Right renal pelvis (tissue), 4 donors: Measurements from ENCODE around the gene UBR1. TPM values are rescaled to one million over a fixed set of nuclear protein-coding genes. Genes with fewer than 3 reads are reported as not detected.

Experiments
- DNase-seq, 4 donors: peaks; one replicate each; pipeline ENCODE4 v3.0.0-alpha.2; 2013; ENCODE audit warnings: low read depth in 4 of 4, low spot score in 3 of 4, missing footprints in 1 of 4
- polyA plus RNA-seq, 4 donors: library from polyadenylated mRNA; unstranded; fragments of 120-200 nt; gene quantifications; one replicate each; pipeline ENCODE4 v1.2.1, GENCODE V29; 2013; ENCODE audit not compliant: insufficient read length in 4 of 4

The UBR1 gene
- polyA plus RNA-seq, 4 donors, result 20.8 to 25.8 (median 23.9) TPM

GRCh38 chr15:43111354-43111753, 5.5 kb upstream of the UBR1 start:
- no peak for DNase-seq

DNA sequence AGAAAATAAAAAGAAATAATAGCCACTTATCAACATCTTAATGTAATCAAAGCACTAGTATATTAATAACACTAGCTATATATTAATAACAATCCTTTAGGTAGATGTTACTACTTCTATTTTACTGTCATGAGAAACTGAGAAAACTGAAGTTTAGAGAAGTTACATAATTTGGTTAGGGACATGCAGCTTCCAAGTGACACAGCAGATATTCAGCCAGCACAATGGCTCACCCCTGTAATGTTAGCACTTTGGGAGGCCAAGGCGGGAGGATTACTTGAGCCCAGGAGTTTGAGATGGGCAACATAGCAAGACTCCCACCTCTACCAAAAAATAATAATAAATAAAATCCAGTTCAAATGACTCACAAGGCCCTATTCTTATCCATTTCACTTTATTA, 1.9 kb upstream of the UBR1 start:
- DNase-seq, result no peak

DNA sequence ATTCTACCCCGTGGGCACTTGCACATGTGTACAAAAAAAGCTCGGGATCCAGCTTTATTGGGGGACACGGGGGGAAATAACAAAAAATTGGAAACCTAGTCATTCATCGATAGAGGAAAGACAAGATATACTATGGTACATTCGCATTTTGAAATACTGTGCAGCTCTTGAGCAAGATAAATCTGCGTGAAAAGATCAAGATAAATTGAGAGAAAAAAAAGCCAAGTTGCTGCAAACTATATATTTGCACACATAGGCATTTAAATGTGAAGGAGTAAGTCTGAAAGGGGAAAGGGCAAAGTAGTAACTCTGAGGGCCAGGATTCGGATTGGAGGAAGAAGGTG, 620 bp upstream of the UBR1 start:
- DNase-seq, result no peak

- no peak for DNase-seq
Measured at GRCh38 chr15:43105077-43105736, 631 bp downstream of the UBR1 start.

GRCh38 chr15:43104426-43104825, 1.4 kb downstream of the UBR1 start:
- no peak for DNase-seq

- DNase-seq, result no peak
Measured at GRCh38 chr15:43103907-43104306, 1.9 kb downstream of the UBR1 start.

DNA sequence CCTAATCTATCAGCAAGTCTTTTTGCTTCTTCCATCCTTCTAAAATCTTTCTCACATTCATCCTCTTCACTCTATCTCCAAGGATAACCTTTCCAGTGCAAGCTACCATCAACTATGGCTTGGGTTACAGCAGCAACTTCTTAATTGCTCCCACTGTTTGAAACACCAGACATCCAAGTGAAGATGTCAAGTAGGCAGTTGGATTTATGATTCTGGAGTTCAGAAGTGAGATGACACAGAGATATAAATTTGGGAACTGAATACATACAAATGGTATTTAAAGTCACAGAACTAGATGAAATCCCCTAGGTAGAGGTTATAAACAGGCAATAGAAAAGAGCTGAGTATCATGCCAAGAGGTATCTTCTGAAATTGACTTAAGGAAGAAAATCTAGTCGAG, 3.7 kb downstream of the UBR1 start:
- DNase-seq, result no peak

DNA sequence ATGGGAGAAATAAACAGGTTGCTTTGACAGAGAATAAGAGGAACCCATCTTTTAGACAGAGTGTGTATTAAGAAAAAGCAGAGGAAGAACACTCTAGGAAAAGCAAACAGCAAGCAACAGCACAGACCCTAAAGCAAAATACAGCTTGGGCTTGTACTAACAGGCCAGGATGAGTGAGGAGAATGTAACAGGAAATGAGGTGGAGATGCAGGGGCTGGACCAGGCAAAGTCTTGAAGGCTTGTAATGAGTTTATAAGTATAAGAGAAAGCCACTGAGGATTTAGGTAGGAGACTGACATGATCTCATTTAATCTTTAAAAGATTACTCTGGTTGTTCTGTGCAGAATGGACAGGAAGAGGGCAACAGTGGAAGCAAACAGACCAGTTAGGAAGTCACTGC, 4.9 kb downstream of the UBR1 start:
- DNase-seq, result no peak

- DNase-seq, result no peak
Measured at GRCh38 chr15:43099105-43099845, 6.6 kb downstream of the UBR1 start.

DNA sequence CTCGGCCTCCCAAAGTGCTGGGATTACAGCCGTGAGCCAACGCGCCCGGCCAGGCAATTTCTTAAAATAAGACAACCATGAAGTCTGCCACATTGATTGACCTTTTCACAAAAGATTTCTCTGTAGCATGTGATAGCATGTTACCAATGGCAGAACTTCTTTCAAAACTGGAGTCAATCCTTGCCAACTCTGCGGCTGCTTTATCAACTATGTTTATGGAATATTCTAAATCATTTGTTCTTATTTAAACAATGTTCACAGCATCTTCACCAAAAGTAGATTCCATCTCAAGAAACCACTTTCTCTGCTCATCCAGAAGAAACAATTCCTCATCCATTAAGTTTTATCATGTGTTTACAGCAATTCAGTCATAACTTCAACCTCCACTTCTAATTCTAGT, 9.4 kb downstream of the UBR1 start:
- DNase-seq, result no peak

DNA sequence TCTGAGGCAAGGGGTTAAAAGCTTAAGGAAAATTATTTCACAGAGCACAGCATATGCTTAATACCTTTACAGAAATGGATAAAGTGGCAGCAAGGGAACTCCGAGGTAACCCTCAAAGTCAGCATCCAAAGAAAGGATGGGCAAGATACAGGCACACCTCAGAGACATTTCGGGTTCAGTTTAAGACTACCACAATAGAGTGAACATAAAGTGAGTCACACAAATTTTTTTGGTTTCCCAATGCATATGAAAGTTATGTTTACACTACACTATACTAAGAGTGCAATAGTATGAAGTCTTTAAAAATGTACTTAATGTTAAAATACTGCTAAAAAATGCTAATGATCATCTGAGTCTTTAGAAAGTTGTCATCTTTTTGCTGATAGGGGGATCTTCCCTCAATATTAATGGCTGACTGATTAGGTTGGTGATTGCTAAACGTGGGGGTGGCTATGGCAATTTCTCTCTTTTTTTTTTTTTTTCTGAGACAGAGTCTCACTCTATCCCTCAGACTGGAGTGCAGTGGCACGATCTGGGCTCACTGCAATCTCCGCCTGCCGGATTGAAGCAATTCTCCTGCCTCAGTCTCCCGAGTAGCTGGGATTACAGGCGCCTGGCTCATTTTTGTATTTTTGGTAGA, 10.0 kb downstream of the UBR1 start:
- no peak for DNase-seq

GRCh38 chr15:43095243-43095642, 10.6 kb downstream of the UBR1 start:
- no peak for DNase-seq

- DNase-seq, result no peak
Measured at GRCh38 chr15:43094416-43095030, 11.3 kb downstream of the UBR1 start.

DNA sequence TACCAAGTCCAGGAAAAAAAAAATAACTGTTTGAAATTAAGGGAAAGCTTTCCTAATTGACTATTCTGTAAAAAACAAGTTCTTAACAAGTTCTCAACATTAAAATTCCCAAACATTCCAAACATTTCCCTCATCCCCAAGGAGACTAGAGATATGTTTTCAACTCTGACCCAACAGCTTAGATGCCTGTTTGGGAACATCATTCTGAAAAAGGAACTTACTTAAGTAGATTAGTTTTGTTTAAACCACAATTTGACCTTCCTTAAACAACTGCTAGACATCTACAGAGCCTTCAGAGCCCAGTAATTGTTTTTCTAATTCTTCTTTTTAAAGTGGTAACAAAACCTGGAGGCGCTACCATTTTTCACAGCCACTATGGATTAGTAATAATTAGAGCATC, 12.8 kb downstream of the UBR1 start:
- no peak for DNase-seq

DNA sequence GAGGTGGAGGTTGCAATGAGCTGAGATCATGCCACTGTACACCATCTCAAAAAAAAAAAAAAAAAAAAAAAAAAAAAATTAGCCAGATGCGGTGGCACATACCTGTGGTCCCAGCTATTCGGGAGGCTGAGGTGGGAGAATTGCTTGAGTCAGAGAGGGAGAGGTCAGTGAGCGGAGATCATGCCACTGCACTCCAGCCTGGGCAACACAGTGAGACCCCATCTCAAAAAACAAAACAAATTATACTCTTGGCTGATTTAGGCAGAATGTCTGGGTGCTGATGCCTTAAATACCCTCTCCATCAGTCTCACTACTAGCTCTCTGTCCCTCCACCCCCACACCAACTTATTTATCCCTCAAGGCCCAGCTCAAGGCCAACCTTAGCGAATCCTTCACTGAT, 14.0 kb downstream of the UBR1 start:
- no peak for DNase-seq

DNA sequence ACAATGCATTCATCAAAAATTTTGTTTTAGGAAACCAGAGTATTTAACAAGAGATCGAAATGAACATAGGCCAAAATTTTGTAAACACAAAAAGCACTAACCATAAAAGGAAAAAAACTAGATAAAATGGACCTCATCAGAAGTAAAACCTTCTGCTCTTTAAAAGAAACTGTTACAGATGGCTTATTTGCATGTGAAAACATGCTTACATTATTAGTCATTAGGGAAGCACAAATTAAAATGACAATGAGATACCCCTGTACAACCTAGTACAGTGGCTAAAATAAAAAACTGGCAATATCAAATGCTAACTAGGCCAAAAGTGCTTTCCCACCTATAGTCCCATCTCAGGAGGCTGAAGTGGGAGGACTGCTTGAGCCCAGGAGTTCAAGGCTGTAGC, 19.3 kb downstream of the UBR1 start:
- DNase-seq, result no peak

DNA sequence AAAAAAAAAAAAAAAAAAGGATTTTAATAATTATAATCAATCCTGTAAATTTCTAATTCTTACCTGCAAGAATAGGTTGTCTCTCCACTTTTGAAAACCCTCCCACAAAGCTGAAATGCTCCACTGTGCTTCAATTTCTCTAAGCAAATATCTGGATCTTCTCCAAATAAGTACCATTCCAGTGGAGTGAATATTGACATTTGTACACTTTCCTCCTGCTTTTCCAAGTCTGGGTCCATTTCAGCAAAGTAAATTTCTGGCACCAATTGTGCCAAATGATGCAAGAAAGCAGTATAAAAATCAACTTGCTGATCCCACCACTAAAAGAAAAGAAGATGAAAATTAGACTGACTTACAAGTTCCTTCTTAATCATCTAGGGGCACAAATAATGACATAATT, 19.9 kb downstream of the UBR1 start:
- no peak for DNase-seq

DNA sequence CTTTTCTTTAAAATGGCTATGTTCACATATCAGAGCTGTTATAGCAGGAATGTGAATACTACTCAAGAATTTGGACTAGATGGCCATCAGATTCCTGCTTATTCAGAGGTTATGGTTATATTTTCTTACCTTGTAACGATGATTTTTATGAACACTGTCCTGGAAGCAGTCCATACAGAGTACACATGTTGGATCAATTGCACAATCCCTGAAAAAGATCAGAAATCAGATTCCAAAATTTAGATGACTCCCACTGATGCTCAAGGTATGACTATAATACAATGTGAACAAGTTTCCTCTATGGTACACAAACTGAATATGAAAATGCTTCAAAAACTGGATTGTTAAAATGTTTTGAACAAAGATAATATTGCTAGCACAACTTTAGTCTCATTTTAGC, 23.3 kb downstream of the UBR1 start:
- no peak for DNase-seq

GRCh38 chr15:43081283-43081682, 24.6 kb downstream of the UBR1 start:
- no peak for DNase-seq

GRCh38 chr15:43071451-43071850, 34.4 kb downstream of the UBR1 start:
- DNase-seq, result no peak

GRCh38 chr15:43070893-43071292, 34.9 kb downstream of the UBR1 start:
- DNase-seq, result no peak

DNA sequence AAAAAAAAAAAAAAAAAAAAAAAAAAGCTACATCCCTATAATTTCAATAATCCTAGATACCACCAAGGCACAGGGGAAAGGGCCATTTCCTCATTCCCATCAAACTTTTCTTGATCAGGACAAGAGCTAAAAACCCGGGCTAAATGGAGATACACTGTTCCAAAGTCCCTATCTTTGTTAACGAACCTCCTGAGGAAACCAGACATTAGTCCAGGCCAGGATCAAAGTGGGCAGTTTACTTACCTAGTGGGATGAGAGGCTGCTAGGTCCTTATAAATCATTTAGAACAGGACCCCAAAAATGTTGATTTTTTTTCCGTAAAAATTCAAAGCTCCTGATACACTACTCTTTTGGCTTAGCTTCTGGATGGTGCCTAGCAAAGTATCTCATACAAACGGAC, 35.6 kb downstream of the UBR1 start:
- no peak for DNase-seq
